ENCODE data around the gene CDH8.

DNA sequence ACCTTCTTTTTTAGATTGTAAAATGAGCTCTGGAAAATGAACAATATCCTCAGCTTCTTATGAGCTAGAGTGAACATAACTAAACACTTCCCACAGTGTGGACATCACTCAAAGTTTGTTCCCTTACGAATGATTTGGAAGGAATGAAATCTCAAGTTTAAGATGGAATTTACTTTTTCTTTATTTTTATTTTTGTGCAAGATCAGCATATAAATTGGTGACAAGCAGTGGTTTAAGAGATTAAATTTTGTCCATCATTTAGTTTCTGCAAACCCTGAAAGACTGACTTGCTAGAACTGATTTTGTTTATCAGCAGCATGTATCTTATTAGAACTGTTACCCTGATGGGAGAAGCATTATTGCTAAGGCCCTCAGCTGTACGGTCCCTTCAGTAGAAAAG, 420.1 kb downstream of the CDH8 start:
- TF ChIP-seq, protein P1, sequence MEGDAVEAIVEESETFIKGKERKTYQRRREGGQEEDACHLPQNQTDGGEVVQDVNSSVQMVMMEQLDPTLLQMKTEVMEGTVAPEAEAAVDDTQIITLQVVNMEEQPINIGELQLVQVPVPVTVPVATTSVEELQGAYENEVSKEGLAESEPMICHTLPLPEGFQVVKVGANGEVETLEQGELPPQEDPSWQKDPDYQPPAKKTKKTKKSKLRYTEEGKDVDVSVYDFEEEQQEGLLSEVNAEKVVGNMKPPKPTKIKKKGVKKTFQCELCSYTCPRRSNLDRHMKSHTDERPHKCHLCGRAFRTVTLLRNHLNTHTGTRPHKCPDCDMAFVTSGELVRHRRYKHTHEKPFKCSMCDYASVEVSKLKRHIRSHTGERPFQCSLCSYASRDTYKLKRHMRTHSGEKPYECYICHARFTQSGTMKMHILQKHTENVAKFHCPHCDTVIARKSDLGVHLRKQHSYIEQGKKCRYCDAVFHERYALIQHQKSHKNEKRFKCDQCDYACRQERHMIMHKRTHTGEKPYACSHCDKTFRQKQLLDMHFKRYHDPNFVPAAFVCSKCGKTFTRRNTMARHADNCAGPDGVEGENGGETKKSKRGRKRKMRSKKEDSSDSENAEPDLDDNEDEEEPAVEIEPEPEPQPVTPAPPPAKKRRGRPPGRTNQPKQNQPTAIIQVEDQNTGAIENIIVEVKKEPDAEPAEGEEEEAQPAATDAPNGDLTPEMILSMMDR (IDR thresholded peaks at IDR 0.05), result no peak
- TF ChIP-seq POLR2A (IDR thresholded peaks at IDR 0.05) (no peak), EP300 (IDR thresholded peaks at IDR 0.05) (no peak)
